ENCODE results near the gene DCD.

Gene DCD

DNA sequence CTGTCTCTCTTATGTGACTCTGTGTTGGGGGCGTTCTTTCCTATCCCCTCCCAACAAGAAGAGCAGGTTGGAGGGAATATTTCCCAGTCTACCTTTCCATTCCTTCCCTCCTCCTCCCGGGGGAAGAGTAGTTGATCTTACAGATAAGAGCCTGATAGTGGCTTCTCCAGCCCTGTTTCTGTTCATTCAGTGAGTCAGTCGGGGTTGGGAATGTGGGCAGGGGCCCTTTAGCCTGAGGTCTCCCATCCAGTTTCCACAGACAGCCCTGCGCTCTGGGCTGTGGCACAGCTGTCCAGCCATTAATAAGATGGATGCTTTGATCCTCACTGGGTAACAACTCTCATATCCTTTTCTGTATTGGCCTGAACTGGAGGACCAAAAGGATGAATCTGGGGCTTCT, 41.6 kb downstream of the DCD start:
- no peak for DNase-seq (ENCODE audit: low spot score)

DNA sequence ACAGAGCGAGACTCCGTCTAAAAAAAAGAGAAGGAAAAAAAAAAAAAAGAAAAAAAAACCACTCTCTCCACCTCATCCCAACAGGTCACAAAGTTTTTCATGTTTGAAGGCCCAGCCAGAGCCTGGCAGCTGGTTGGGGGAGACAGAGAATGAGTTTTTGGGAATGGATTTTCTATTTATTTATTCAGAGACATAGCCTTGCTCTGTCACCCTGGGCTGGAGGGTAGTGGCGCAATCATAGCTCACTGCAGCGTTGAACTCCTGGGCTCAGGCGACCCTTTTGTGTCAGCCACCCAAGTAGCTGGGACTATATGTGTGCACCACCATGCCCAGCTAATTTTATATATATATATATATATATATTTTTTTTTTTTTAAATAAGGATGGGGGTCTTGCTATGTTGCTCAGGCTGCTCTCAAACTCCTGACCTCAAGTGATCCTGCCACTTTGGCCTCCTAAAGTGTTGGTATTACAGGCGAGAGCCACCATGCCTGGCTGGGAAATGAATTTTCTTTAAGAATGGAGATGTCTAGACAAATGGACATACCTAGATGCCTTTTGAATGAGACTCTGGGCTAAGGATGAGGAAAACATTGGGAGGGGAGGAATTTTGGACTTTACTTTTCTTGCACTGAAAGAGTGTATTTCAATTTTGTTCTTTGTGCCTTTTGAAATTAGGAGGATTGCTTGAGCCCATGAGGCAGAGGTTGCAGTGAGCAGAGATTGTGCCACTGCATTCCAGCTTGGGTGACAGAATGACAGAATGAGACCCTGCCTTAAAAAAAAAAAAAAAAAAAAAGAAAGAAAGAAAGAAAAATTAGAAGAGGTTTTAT, 42.8 kb downstream of the DCD start:
- DNase-seq (ENCODE audit: low spot score), result no peak

DNA sequence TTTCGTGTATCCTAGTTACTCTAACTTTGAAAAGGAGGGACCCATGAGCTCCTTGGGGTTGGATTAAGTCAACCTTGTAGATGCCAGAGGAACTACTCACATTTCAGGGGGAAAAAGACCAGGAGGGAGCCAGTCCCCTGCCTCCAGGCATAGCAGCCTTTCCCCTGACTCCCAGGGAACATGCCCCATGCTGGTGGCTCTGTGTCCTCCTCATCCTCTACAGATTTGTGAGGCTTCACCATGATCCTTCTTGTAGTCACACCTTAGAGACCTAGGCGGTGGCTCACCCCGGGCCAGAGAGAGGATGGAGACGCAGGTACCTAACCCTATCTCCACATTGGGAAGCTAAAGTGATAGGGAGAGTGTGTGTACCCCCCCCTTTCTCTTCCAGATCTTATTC, 43.7 kb downstream of the DCD start:
- no peak for DNase-seq (ENCODE audit: low spot score)

DNA sequence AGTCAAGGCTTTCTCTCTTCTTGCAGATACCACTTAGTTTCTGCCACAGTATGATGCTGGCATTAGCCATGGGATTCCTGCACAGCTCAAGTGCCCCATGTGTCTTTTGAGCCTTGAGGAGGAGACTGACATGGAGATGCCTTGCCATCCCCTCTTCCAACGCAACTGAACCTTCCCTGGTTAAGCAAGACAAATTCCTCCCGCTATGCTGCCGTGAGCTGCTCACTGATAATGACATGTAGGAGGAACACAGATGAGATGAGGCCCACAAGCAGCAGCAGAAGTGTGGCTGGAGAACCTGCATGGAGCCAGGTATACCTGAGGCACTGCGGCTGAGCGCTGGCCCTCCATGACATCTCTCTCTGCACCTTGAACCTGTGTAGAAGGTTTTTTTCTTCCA, 44.3 kb downstream of the DCD start:
- DNase-seq (ENCODE audit: low spot score), result no peak

DNA sequence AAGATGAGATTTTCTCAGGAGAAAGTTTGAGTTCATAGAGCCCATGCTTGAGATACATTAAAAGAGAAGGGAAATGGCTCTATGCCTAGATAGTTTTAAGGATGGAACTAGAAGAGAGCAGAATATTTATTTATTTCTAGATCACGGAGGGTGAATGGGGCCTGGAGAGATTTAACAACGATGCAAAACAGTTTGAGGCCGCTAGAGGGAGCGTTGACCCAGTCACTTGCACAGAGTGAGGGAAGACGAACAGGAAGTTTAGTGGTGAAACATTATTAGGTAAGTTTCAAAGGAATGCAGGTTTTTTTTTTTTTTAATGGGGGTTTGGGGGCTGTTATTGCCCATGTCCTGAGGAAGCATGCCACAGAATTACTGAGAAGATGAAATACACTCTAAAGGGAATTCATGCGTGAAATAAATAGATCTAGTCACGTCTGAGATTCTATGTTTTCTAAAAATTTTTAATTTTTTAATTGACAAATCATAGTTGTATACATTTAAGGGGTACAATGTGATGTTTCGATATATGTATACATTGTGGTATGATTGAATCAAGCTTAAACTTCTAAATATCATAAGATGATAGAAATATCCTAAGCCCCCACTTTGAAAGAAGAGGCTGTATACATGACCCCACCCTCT, 44.9 kb downstream of the DCD start:
- peak; percentile 70 for DNase-seq (ENCODE audit: low spot score)

DNA sequence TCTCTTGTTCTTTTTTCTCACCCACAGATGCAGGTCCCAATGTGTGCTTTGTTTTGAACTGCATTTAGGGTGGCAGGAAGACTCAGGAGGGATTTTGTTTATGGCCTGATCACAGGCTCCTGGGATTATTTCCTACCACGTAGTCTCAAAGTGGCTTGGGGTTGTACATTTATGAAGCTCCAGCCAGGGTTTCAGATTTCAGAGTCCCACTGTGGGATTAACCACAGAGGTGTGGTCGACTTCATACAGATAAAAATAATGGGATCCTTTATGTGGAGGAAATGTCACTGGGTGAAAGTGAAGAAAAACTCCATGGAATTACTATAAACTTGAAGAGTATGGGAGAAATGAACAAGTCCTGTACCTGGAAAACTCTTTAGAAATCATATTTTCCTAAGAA, 45.5 kb downstream of the DCD start:
- DNase-seq (ENCODE audit: low spot score), result no peak

DNA sequence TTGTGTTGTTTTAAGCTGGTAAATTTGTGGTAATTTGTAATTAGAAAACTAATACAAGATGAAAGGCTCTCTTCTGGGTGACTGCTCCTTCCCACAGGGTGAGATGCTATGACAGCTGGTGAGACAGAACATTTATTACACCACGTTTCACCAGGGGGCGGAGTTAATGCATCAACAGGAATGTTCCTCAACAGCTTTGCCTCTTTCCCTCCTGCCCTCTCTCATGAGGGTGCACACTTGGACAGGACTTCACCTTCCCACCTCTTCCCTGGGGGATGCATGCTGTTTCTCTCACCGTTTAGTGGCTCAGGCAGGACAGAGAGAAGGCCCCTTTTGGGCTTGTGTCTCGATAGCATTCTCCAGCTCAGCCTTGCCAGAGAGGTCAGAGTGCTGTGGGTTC, 46.3 kb downstream of the DCD start:
- no peak for DNase-seq (ENCODE audit: low spot score)

DNA sequence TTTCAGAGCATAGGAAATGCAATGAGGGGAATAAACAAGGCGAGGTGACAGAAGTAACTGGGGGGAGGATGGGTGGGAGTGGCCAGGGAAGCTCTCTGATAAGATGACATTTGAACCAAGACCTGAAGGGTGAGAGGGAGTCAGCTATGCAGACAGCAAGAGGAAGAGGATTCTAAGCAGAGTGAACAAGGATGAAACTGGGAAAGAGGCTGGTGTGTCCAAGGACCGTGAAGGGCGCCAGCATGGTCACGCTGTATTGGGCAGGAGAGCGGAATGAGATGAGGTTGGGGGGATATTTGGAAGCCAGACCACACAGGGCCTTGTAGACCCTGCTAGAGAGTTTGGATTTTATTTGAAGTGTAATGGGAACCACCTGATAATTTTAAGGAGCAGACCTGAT, 49.2 kb downstream of the DCD start:
- DNase-seq (ENCODE audit: low spot score), result no peak

DNA sequence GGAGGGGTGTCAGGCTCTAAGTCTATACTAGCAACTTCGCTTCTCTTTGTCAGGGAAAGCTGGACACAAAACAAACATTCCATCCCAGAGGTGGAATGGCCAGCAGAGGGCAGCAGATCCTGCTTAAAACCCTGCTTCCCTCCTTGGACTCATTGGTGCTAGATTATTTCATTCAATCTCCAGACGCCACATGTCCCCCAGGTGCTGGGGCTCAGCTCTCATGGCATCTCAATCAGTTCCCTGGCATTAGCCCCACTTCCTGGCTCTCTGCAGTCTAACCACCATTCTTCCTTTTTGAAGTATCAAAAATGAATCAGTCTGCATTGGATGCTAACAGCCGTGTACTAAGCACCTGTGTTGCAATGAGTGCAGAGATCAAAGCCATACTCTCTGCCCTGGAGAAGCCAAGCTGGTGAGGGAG, 51.6 kb downstream of the DCD start:
- peak; percentile 74 for DNase-seq (ENCODE audit: low spot score)

DNA sequence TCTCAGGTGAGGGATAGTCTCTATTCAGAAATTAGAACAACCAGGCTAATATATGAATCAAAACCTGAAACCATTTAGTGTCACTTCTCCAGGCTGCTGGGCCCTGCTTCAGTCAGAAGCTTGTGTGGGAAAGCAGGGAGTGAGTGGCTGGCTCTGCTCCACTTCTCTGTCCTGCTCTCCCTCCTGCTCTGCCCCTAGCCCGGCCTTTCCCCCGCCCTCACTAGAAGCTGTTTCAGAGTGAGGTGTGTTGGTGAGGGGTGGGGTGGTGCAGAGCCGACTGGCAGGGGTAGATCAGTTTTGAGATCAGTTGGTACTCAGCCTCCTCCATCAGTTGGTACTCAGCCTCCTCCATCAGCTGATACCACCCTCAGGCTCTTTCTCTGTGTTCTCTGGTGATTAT, 52.7 kb downstream of the DCD start:
- no peak for DNase-seq (ENCODE audit: low spot score)

Measured in HuH-7 (cell line).